NCI-H446 treated with DMSO at 0.1 percent for 48 hours (cell line): ENCODE measurements around the gene VEZT.
"Not testable (repeated sequence)": the region's sequence is repeated elsewhere in the genome, so short reads cannot be mapped to it uniquely, and the experiment has no call there.

ENCODE experiments used
- DNase-seq: peaks from one replicate; lab custom pipeline; 2025; lab: John Stamatoyannopoulos, UW

Gene VEZT

DNA sequence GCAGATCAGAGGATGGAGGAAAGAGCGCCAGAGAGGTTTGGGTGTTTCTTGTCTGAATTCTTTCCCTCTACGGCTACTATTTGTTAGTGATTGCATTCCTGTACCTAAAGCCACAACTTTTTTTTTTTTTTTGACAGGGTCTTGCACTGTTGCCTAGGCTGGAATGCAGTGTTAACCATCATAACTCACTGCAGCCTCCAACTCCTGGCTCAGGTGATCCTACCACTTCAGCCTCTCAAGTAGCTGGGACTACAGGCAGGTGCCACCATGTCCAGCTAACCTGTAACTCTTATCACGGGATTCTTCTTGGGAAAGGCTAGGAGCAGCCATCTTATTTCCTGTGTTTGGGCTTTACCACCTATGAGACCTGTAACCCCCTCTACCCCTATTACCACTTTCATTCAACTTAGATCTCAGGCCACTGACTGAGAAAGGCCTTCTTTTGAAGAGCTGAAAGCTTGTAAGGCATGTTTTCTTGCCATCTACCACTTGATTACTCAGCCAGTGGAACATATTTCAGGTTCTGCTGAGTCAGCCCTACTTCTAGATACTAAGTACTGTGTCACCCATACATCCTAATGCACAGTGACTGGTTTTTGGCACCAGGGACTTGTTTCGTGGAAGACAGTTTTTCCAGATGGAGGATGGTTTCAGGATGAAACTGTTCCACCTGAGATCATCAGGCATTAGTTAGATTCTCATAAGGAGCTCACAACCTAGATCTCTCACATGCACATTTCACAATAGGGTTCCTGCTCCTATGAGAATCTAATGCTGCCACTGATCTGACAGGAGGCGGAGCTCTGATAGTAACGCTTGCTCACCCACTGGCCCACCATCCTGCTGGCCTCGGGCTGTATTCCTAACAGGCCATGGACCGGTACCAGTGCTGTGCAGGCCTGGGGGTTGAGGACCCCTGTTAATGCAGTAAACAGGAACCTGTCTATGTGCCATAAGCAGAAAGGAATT lies 6.9 kb downstream of the VEZT start:
- no peak for DNase-seq

DNA sequence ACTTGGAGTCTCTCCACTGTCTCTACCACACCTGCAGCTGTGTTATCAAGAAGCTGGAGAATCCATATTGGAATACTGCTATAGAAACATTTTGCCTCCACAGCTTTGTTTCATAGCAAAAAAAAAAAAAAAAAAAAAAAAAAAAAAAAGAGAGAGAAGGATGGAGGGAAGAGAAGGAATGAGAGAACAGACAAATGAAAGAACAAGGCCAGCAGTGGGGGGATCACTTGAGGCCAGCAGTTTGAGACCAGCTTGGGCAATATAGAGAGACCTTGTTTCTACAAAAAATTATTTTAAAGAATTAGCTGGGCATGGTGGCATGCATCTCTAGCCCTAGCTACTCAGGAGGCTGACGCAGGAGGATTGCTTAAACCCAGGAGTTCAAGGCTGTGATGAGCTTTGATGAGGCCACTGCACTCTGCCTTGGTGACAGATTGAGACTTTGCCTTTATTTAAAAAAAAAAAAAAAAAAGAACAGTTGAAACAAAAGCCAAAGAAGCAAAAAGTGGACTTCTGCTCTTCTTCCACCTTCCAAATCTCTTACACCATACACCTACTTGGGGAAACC lies 8.1 kb downstream of the VEZT start:
- DNase-seq: no peak

DNA sequence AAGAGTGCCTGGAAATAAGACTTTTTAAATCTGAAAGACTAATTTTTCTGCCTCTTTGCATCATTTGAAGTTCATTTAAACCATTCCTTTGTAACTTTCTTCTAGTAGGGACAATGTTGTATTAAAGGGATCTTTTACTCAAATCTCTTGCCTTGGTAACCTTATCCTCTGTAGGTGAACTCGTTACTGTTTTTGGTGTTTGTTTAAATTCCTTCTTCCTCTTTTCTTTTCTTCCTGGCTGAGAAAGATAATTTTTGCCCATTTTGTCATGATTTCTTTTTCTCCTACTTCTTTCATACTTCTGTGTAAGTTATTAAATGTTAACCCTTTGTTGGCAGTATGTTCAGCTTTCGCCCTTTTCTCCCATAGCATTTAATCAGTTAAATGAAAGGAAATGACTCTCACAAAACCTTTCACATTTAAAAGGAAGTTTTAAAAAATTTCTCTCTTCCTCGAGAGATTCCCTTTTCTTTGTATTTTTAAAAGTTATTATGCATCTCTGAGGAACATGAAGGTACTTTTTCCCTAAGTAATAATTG lies 10.3 kb downstream of the VEZT start:
- no peak for DNase-seq

DNA sequence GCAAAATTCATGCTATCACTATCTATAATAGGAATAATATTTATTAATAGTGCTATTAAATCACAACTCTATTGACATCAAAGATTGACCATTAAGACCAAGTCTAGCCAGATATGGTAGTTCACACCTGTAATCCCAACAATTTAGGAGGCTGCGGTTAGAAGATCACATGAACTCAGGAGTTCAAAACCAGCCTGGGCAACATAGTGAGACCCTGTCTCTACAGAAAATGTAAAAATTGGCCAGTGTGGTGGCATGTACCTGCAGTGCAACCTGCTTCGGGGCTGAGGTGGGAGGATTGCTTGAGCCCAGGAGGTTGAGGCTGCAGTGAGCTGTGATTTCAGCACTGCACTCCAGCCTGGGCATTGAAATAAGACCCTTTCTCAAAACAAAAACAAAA lies 11.0 kb downstream of the VEZT start:
- DNase-seq: no peak

DNA sequence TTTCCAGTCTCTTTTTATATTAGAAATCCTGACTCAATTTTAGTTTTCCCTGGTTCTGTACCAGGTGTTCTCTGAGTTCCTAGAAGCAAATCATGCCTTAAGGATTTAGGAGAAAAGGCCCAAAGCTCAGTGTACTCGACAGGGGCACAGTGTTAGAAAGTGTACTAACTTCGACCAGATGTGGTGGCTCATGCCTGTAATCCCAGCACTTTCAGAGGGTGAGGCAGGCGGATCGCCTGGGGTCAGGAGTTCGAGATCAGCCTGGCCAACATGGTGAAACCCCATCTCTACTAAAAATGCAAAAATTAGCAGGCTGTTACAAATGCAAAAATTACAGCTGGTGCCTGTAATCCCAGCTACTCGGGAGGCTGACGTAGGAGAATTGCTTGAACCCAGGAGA lies 12.0 kb downstream of the VEZT start:
- no peak for DNase-seq

DNA sequence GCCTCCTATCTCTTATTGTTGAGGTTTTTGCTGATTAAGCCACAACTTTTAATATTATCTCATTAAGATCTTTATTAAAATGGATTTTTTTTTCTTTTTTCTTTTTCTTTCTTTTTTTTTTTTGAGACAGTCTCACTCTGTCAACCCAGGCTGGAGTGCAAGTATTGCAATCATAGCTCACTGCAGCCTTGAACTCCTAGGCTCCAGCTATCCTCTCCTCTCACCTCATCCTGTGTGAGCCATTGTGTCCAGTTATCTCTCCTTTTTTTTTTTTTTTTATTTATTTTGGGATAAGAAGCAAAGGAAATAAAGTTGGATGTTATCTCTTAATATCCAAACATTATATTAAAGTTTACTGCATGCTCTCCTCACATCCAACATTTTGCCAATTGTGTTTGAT lies 12.7 kb downstream of the VEZT start:
- DNase-seq: no peak

DNA sequence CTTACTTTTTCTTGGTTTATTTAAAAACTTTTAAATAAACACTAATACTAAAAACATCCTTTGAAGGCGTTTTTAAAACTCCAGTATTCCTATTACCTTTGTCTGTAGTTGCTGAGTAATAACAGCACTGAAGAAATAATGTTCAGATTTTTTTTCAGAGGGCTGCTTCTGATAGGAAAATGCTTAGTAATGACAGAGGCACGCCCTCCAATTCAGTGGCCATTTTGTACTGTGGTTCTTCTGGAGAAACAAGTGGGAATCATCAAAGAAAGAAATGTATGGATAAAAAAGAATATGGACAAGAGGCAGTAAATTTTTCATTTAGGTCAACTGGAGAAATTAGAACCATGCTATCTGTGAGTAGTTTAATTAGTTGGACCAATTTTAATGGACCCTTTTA lies 13.6 kb downstream of the VEZT start:
- no peak for DNase-seq

DNA sequence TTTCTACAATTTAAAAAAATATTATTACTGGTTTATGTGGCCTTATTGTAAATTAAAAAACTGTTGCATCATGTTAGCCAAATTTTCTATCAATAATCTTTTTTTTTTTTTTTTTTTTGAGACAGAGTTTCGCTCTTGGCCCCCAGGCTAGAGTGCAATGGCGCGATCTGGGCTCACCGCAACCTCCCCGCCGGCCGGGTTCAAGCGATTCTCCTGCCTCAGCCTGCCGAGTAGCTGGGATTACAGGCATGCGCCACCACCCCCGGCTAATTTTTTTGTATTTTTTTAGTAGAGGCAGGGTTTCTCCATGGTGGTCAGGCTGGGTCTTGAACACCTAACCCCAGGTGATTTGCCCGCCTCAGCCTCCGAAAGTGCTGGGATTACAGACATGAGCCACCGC lies 16.6 kb downstream of the VEZT start:
- DNase-seq: not testable (repeated sequence)

DNA sequence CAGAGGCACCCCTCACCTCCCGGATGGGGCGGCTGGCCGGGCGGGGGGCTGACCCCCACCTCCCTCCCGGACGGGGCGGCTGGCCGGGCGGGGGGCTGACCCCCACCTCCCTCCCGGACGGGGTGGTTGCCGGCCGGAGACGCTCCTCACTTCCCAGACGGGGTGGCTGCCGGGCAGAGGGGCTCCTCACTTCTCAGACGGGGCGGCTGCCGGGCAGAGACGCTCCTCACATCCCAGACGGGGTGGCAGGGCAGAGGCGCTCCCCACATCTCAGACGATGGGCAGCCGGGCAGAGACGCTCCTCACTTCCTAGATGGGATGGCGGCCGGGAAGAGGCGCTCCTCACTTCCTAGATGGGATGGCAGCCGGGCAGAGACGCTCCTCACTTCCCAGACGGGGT lies 18.0 kb downstream of the VEZT start:
- DNase-seq: not testable (repeated sequence)

DNA sequence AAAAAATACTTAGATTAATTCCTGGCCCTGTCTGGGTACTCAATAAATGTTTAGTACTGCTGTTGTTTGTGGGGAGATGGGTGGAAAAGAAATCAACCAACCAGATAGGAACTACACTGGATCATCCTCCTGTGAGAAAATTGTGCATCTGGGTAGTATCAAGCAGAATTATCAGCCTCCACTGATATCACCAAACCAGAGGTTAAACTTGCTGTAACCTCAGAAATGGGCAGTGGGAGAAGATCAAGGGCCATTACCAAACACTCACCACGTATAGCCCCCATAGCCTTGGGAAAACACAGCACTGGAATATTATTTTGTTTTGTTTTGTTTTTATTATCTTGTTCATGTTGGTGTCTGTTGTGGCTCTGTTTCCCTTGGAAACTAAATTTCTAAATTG lies 19.7 kb downstream of the VEZT start:
- no peak for DNase-seq

DNA sequence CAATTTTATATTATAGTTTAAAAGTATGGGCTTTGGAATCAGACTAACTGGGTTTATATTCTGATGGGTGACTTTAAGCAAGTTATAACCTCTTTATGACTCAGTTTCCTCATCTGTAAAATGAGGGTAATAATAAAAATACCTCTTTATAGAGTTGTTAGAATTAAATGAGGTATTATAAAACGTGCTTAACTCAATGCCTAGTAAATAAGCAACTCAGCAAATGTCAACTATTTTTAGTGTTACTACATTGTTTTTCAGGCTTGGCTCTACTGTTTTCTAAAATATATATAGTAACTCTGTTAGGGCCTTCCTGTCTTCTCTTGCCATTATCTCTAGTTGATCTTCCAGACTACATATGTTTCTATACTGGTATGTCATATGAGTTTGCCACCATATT lies 20.5 kb downstream of the VEZT start:
- DNase-seq: no peak

DNA sequence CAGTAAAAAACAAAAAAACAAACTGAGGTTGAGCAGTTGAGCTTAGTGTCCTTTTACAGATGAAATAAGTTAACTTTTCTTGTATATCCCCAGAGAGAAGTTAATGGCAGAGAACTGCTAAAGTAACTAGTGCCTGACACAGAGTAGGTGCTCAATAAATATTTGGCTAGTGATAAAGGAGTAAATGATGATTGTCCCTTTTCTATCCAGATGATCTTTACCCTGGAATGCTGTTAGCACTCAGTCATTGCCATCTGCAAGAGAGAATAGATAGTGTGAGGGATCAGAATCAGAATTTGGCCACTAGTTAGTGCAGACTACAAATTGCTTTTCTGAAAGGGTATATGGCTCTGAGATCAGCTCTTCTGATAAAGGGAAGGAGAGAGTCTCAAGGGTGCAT lies 21.6 kb downstream of the VEZT start:
- DNase-seq: no peak

DNA sequence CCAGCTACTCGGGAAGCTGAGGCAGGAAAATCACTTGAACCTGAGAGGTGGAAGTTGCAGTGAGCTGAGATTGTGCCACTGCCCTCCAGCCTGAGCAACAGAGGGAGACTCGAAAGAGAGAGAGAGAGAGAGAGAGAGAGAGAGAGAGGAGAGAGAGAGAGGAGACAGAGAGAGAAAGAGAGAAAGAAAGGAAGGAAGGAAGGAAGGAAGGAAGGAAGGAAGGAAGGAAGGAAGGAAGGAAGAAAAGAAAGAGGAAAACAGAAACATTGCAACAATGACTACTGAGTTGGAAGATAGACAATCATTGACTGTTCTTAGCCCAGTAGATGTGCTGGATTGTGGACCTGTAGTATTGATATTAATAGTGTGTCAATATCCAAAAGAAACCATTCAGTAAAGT lies 22.2 kb downstream of the VEZT start:
- DNase-seq: not testable (repeated sequence)

DNA sequence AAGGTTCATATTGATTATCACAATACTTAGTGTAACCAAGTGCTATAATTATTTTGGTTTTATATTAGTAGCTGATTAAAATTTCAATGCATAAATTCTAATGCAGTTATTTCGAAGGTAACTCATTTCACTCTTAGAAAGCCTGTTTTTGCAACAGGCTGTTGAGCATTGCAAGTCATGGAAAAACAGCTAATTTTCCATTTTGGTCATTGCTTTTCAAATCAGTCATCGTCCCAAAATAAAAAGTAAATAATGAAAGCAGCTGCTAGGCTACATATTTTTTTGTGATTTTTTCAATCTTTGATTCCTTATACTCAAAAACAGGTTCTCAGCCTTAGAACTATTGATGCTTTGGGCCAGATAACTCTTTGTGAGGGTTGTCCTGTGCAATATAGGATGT lies 22.9 kb downstream of the VEZT start:
- no peak for DNase-seq

DNA sequence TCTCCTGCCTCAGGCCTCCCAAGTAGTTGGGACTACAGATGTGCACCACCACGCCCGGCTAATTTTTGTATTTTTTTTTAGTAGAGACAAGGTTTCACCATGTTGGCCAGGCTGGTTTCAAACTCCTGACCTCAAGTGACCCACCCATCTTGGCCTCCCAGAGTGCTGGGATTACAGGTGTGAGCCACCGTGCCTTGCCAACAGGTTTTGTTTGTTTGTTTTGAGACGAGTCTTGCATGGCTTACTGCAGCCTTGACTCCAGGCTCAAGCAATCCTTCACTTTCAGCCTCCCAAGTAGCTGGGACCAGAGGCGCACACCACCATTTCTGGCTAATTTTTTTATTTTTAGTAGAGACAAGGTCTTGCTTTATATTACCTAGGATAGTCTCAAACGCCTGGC lies 23.5 kb downstream of the VEZT start:
- DNase-seq: not testable (repeated sequence)

DNA sequence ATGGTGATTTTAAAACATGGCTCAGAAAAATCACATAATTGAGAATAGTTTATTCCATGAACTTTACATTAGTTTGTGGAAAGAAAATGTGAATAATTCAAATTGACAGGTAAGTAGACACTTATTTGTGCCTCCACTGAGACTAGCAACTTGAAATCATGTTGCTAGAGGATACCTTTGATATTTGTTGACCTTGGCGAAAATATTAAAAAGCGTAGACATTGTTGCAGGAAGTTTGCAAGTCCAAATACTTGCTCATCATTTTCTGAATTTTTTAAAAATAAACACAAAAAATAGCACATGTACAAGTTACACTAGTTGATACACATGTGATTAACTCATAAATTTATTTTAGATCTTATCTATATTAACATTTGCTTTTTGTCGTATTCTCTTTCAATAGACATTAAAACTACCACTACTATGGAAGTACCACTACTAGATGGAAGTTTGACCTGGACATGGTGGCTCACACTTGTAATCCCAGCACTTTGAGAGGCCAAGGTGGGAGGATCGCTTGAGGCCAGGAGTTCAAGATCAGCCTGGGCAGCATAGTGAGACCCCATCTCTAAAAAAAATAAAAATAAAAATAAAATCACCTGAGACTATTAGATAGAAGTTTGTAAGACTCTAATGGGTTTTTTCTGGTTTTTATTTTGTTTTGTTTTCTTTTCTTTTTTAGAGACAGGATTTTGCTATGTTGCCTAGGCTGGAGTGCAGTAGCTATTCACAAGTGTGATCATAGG lies 24.3 kb downstream of the VEZT start:
- no peak for DNase-seq

DNA sequence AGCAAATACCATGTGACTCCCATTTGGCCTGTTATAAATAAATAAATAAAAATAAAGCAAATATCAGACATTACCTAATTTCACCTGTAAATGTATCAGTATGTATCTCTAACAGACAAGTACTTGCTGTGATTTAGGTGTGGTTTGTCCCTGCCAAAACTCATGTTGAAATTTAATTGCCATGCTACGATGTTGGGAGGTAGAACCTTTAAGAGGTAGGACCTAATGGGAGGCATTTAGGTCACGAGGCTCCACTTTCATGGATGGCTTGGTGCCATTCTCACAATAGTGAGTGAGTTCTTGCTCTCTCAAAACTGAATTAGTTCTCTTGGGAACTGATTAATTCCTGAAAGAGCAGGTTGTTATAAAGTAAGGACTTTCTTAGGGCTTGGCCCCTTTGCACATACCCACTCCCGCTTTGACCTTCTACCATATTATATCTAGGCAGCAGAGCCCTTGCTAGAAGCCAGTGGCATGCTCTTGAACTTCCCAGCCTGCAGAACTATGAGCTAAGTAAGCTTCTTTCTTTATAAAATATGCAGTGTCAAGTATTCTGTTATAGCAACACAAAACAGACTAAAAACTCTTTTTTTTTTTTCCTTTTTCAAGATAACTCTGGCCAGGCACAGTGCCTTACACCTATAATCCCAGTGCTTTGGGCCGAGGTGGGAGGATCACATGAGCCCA lies 26.0 kb downstream of the VEZT start:
- no peak for DNase-seq

DNA sequence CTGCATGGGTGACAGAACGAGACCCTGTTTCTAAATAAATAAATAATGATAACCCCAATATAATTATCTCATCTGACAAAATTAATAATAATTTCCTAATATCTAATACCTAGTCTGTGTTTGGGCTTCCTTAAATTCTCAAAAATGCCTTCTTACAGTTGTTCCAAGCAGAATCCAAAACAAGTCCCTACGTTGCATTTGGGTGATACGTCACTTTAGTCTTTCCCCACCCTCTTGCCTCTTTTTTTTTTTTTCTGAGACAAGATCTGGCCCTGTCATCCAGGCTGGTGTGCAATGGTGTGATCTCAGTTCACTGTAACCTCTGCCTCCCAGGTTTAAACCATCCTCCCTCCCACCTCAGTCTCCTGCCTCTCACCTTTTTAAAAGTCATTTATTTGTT lies 26.7 kb downstream of the VEZT start:
- DNase-seq: no peak

DNA sequence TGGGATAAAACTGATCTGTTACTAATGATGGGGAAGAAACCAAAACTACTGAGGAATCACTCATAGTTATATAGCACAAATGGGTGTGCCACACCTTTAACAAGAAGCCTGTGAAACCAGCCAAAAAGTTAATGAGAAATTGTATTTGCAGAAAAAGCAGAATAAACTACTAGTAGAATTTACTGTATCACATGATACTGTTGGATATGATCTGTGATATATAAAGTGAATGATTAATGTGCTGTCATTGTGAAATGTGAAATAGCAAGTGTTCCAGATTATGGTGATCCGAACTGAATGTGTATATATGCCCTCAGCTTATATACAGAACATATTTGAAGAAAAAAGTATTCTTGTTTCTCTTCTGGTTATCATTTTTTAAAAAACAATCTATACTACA lies 30.5 kb downstream of the VEZT start:
- DNase-seq: no peak

DNA sequence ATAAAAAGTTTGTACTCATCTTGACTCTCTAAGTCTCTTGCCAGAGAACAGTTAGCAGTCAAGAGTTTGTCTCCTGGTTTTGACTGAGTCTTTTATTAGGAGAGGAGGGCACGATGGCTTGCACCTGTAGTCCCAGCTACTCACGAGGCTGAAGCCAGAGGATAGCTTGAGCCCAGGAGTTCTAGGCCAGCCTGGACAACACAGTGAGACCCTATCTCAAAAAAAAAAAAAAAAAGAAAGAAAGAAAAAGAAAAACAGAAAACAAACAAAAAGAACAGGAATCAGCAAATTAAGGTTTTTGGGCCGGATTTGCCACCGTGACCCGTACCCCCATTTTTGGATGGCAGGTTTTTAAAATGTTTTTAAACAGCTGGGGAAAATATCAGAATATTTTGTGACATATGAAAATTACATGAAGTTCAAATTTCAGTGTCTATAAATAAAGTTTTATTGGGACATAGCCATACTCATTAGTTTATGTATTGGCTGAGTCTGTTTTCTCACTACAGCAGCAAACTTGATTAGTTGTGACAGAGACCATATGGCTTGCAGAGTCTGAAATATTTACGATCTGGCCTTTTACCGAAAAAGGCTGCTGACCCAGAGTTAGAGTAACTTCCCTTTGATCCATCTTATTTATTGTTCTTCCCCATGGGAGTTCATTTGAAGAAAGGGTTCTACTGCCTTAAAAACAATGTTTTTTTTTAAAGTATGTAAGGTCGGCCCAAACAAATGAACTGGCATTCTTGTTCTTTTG lies 31.2 kb downstream of the VEZT start:
- peak; percentile 12 for DNase-seq

DNA sequence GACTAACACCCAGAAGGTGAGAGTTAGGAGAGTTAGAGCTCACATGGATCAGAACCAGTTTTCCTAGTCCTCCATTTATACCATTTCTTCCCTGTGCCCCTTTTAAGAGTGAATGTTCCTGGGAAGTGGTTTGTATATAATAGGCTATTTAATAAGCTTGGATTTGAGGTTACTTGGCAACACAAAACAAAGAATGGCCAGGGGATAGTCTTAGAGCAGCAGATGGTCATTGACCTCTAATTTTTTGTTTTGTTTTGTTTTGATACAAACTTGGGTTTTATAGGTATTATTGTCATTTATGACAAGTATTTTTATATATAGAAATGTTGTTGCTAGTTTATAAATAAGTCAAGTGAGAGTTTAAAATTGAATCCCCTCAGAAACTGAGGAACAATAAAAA lies 35.8 kb downstream of the VEZT start:
- DNase-seq: no peak
